Measurements from ENCODE around the gene LEFTY1. TPM values are rescaled to one million over a fixed set of nuclear protein-coding genes. Genes with fewer than 3 reads are reported as not detected.
A peak's percentile ranks its signal among the peaks of the same experiment; 100 is the strongest.
"Not testable (repeated sequence)": the region's sequence is repeated elsewhere in the genome, so short reads cannot be mapped to it uniquely, and the experiment has no call there.

LEFTY1 gene
- total RNA-seq, 1 donor from 2014 or later: 0.28 TPM

- no peaks in the 10 kb centered on the region for H3K36me3 Mint-ChIP-seq (ENCODE audit: low read depth, unreplicated experiment)
- H3K9me3 Mint-ChIP-seq (ENCODE audit: unreplicated experiment): no peaks in the 10 kb centered on the region
- no peak overlapping the region for H3K27ac Mint-ChIP-seq (ENCODE audit: unreplicated experiment)
- peaks cover 7% of the 10 kb centered on the region for H3K4me1 Mint-ChIP-seq (ENCODE audit: unreplicated experiment)
- H3K4me3 Mint-ChIP-seq (ENCODE audit: unreplicated experiment): no peak overlapping the region
- H3K27me3 Mint-ChIP-seq (ENCODE audit: unreplicated experiment): no peaks in the 10 kb centered on the region
- TF ChIP-seq CTCF (IDR thresholded peaks at IDR 0.05; ENCODE audit: unreplicated experiment): no peak
- DNase-seq (ENCODE audit: low spot score): no peak
Measured at GRCh38 chr1:225933072-225933471, 44.1 kb upstream of the LEFTY1 start.

- Mint-ChIP-seq H3K4me3 (ENCODE audit: unreplicated experiment) (no peak overlapping the region), H3K27me3 (ENCODE audit: unreplicated experiment) (no peaks in the 10 kb centered on the region), H3K27ac (ENCODE audit: unreplicated experiment) (no peak overlapping the region), H3K36me3 (ENCODE audit: low read depth, unreplicated experiment) (no peaks in the 10 kb centered on the region), H3K9me3 (ENCODE audit: unreplicated experiment) (no peaks in the 10 kb centered on the region), H3K4me1 (ENCODE audit: unreplicated experiment) (peaks cover 15% of the 10 kb centered on the region)
- TF ChIP-seq CTCF (IDR thresholded peaks at IDR 0.05; ENCODE audit: unreplicated experiment): no peak
- no peak for DNase-seq (ENCODE audit: low spot score)
Measured at GRCh38 chr1:225931270-225932136, 42.6 kb upstream of the LEFTY1 start.

- H3K27ac Mint-ChIP-seq (ENCODE audit: unreplicated experiment): no peak overlapping the region
- no peak for DNase-seq (ENCODE audit: low spot score)
- H3K27me3 Mint-ChIP-seq (ENCODE audit: unreplicated experiment): no peaks in the 10 kb centered on the region
- no peak overlapping the region for H3K4me3 Mint-ChIP-seq (ENCODE audit: unreplicated experiment)
- H3K9me3 Mint-ChIP-seq (ENCODE audit: unreplicated experiment): no peaks in the 10 kb centered on the region
- TF ChIP-seq CTCF (IDR thresholded peaks at IDR 0.05; ENCODE audit: unreplicated experiment): no peak
- no peaks in the 10 kb centered on the region for H3K36me3 Mint-ChIP-seq (ENCODE audit: low read depth, unreplicated experiment)
- peaks cover 18% of the 10 kb centered on the region for H3K4me1 Mint-ChIP-seq (ENCODE audit: unreplicated experiment)
Measured at GRCh38 chr1:225930566-225930965, 41.6 kb upstream of the LEFTY1 start.

- H3K4me1 Mint-ChIP-seq (ENCODE audit: unreplicated experiment): peaks cover 18% of the 10 kb centered on the region
- H3K4me3 Mint-ChIP-seq (ENCODE audit: unreplicated experiment); DNase-seq (ENCODE audit: low spot score); H3K9me3 Mint-ChIP-seq (ENCODE audit: unreplicated experiment); H3K27ac Mint-ChIP-seq (ENCODE audit: unreplicated experiment); H3K27me3 Mint-ChIP-seq (ENCODE audit: unreplicated experiment); H3K36me3 Mint-ChIP-seq (ENCODE audit: low read depth, unreplicated experiment): not testable (repeated sequence)
Measured at GRCh38 chr1:225929462-225929861, 40.5 kb upstream of the LEFTY1 start.

- no peak for TF ChIP-seq CTCF (IDR thresholded peaks at IDR 0.05; ENCODE audit: unreplicated experiment)
- H3K36me3 Mint-ChIP-seq (ENCODE audit: low read depth, unreplicated experiment): no peaks in the 10 kb centered on the region
- no peak for DNase-seq (ENCODE audit: low spot score)
- no peaks in the 10 kb centered on the region for H3K9me3 Mint-ChIP-seq (ENCODE audit: unreplicated experiment)
- H3K4me3 Mint-ChIP-seq (ENCODE audit: unreplicated experiment): no peak overlapping the region
- H3K27ac Mint-ChIP-seq (ENCODE audit: unreplicated experiment): peak overlapping the region; percentile 67
- peaks cover 3% of the 10 kb centered on the region for H3K27me3 Mint-ChIP-seq (ENCODE audit: unreplicated experiment)
- H3K4me1 Mint-ChIP-seq (ENCODE audit: unreplicated experiment): peaks cover 18% of the 10 kb centered on the region
Measured at GRCh38 chr1:225928186-225929175, 39.5 kb upstream of the LEFTY1 start.

Measured in endothelial cell (in vitro differentiated cells).